LNCAP (cell line): ENCODE measurements around the gene CHIA.

Experiments used
- CTCF ChIP-seq: fragments of 450-650 bp; IDR thresholded peaks from 2 replicates; pipeline ENCODE4 v1.5.1; 2017; ENCODE audit warnings: mild to moderate bottlenecking

CHIA gene

GRCh38 chr1:111290630-111291029 lies at the start of gene CHIA:
Gene CHIA, plus strand, starts transcription at chr1:111290851. Its CDS starts 19,617 bp downstream, at chr1:111310468.
- no peak for TF ChIP-seq CTCF

- TF ChIP-seq CTCF: no peak
Measured at GRCh38 chr1:111241797-111242196, 48.9 kb upstream of the CHIA start.

- TF ChIP-seq CTCF: no peak
Measured at GRCh38 chr1:111242805-111243523, 47.7 kb upstream of the CHIA start.

- TF ChIP-seq CTCF: no peak
Measured at GRCh38 chr1:111247125-111247838, 43.4 kb upstream of the CHIA start.

GRCh38 chr1:111249960-111250359 lies 40.7 kb upstream of the CHIA start:
- no peak for TF ChIP-seq CTCF

- no peak for TF ChIP-seq CTCF
Measured at GRCh38 chr1:111251570-111251969, 39.1 kb upstream of the CHIA start.

- TF ChIP-seq CTCF: no peak
Measured at GRCh38 chr1:111252786-111253185, 37.9 kb upstream of the CHIA start.
